HEK293 (cell line): ENCODE data around the gene CD8A.
A peak's percentile ranks its signal among the peaks of the same experiment; 100 is the strongest.

ENCODE experiments used
- CTCF ChIA-PET: fragments of 350-600 bp; formaldehyde crosslinking; extraction: SDS; loops from one replicate; lab custom pipeline; 2021; ENCODE audit warnings: antibody characterized with exemption; lab: Yijun Ruan, JAX
- POLR2A ChIA-PET: fragments of 300-600 bp; formaldehyde crosslinking; extraction: SDS; loops from one replicate; lab custom pipeline; 2020; ENCODE audit warnings: antibody characterized with exemption, inconsistent platforms; lab: Yijun Ruan, JAX
- H3K27ac ChIP-seq: fragments of 200-500 bp; sonication (Bioruptor generic); 2 replicates; pipeline ENCODE4 v1.5.1; 2014; ENCODE audit warnings: low read depth, low read length, control low read depth, inconsistent platforms; ENCODE audit errors: extremely low read depth
- H3K36me3 ChIP-seq, 2 experiments: fragments of 200-500 bp in 1 of 2; sonication (Bioruptor generic) in 1 of 2; 1 replicate in 1 of 2; 2 replicates in 1 of 2; pipeline ENCODE4 v1.5.1; 2014 to 2017; ENCODE audit warnings: inconsistent platforms in 2 of 2, low read length in 2 of 2; ENCODE audit not compliant: control insufficient read depth in 2 of 2, insufficient read depth in 1 of 2
- H3K4me1 ChIP-seq: fragments of 200-500 bp; sonication (Bioruptor generic); 2 replicates; pipeline ENCODE4 v1.5.1; 2014; ENCODE audit warnings: mild to moderate bottlenecking, low read length, inconsistent platforms; ENCODE audit not compliant: control insufficient read depth, insufficient read depth
- H3K4me3 ChIP-seq: 2 replicates; pipeline ENCODE4 v1.5.1; 2011; ENCODE audit warnings: low read depth, mild to moderate bottlenecking, control low read depth, low read length, moderate library complexity
- H3K9me3 ChIP-seq: fragments of 200-500 bp; sonication (Bioruptor generic); 2 replicates; pipeline ENCODE4 v1.5.1; 2014; ENCODE audit warnings: low read depth, low read length, inconsistent platforms; ENCODE audit not compliant: control insufficient read depth, insufficient read depth
- GLIS1 ChIP-seq: fragments of 450-650 bp; formaldehyde crosslinking; IDR thresholded peaks from 2 replicates; pipeline ENCODE4 v1.5.1; 2016; ENCODE audit warnings: missing biosample characterization, missing genetic modification characterization
- KLF10 ChIP-seq: fragments of 450-650 bp; IDR thresholded peaks from 2 replicates; pipeline ENCODE4 v1.5.1; 2018; ENCODE audit warnings: missing biosample characterization, mild to moderate bottlenecking, missing genetic modification characterization
- KLF7 ChIP-seq: fragments of 450-650 bp; formaldehyde crosslinking; IDR thresholded peaks from 2 replicates; pipeline ENCODE4 v1.5.1; 2016; ENCODE audit warnings: missing biosample characterization, missing genetic modification characterization, borderline replicate concordance
- KLF9 ChIP-seq: fragments of 450-650 bp; formaldehyde crosslinking; IDR thresholded peaks from 2 replicates; pipeline ENCODE4 v1.5.1; 2016; ENCODE audit warnings: missing biosample characterization, missing genetic modification characterization, low read depth
- RBAK ChIP-seq: fragments of 450-650 bp; formaldehyde crosslinking; IDR thresholded peaks from 2 replicates; pipeline ENCODE4 v1.5.1; 2016; ENCODE audit warnings: missing biosample characterization, missing genetic modification characterization
- ZBTB48 ChIP-seq: fragments of 450-650 bp; formaldehyde crosslinking; IDR thresholded peaks from 2 replicates; pipeline ENCODE4 v1.5.1; 2016; ENCODE audit warnings: missing biosample characterization, missing genetic modification characterization
- ZBTB8A ChIP-seq: fragments of 450-650 bp; formaldehyde crosslinking; IDR thresholded peaks from 2 replicates; pipeline ENCODE4 v1.5.1; 2016; ENCODE audit warnings: missing biosample characterization, missing genetic modification characterization
- ZEB2 ChIP-seq: fragments of 450-650 bp; formaldehyde crosslinking; IDR thresholded peaks from 2 replicates; pipeline ENCODE4 v1.5.1; 2016; ENCODE audit warnings: missing biosample characterization, missing genetic modification characterization
- ZNF112 ChIP-seq: fragments of 450-650 bp; formaldehyde crosslinking; IDR thresholded peaks from 2 replicates; pipeline ENCODE4 v1.5.0; 2017; ENCODE audit warnings: missing biosample characterization, missing genetic modification characterization
- ZNF140 ChIP-seq: fragments of 450-650 bp; formaldehyde crosslinking; IDR thresholded peaks from 2 replicates; pipeline ENCODE4 v1.5.1; 2016; ENCODE audit warnings: missing biosample characterization, missing genetic modification characterization
- ZNF175 ChIP-seq: fragments of 450-650 bp; formaldehyde crosslinking; IDR thresholded peaks from 2 replicates; pipeline ENCODE4 v1.5.1; 2016; ENCODE audit warnings: missing biosample characterization, missing genetic modification characterization
- ZNF221 ChIP-seq: fragments of 450-650 bp; formaldehyde crosslinking; IDR thresholded peaks from 2 replicates; pipeline ENCODE4 v1.5.1; 2017; ENCODE audit warnings: missing biosample characterization, missing genetic modification characterization, borderline replicate concordance
- ZNF248 ChIP-seq: fragments of 450-650 bp; formaldehyde crosslinking; IDR thresholded peaks from 2 replicates; pipeline ENCODE4 v1.5.1; 2017; ENCODE audit warnings: missing biosample characterization, missing genetic modification characterization
- ZNF274 ChIP-seq, 2 experiments: fragments of 200-500 bp in 1 of 2; fragments of 450-650 bp in 1 of 2; sonication (Bioruptor generic) in 1 of 2; formaldehyde crosslinking in 1 of 2; IDR thresholded peaks; 2 replicates each; pipeline versions ENCODE4 v1.5.1 to v1.6.1; 2014 to 2016; ENCODE audit warnings: borderline replicate concordance in 1 of 2, inconsistent platforms in 1 of 2, low read length in 1 of 2, missing biosample characterization in 1 of 2, missing genetic modification characterization in 1 of 2
- ZNF341 ChIP-seq: fragments of 450-650 bp; formaldehyde crosslinking; IDR thresholded peaks from 2 replicates; pipeline ENCODE4; 2016; ENCODE audit warnings: low read depth, missing biosample characterization, missing genetic modification characterization
- ZNF473 ChIP-seq: fragments of 450-650 bp; formaldehyde crosslinking; IDR thresholded peaks from 2 replicates; pipeline ENCODE4 v1.5.1; 2017; ENCODE audit warnings: missing biosample characterization, missing genetic modification characterization
- ZNF529 ChIP-seq: fragments of 450-650 bp; formaldehyde crosslinking; IDR thresholded peaks from 2 replicates; pipeline ENCODE4 v1.5.1; 2017; ENCODE audit warnings: missing genetic modification characterization, missing biosample characterization; ENCODE audit not compliant: insufficient replicate concordance
- ZNF530 ChIP-seq: fragments of 450-650 bp; formaldehyde crosslinking; IDR thresholded peaks from 2 replicates; pipeline ENCODE4 v1.5.1; 2016; ENCODE audit warnings: low read depth, missing biosample characterization, missing genetic modification characterization
- ZNF544 ChIP-seq: fragments of 450-650 bp; formaldehyde crosslinking; IDR thresholded peaks from 2 replicates; pipeline ENCODE4 v1.5.0; 2017; ENCODE audit warnings: missing biosample characterization, missing genetic modification characterization
- ZNF571 ChIP-seq: fragments of 450-650 bp; formaldehyde crosslinking; IDR thresholded peaks from 2 replicates; pipeline ENCODE4 v1.5.0; 2017; ENCODE audit warnings: missing biosample characterization, missing genetic modification characterization
- ZNF600 ChIP-seq: fragments of 450-650 bp; formaldehyde crosslinking; IDR thresholded peaks from 2 replicates; pipeline ENCODE4 v1.5.1; 2016; ENCODE audit warnings: missing biosample characterization, missing genetic modification characterization
- ZNF629 ChIP-seq: fragments of 450-650 bp; formaldehyde crosslinking; IDR thresholded peaks from 2 replicates; pipeline ENCODE4 v1.5.1; 2017; ENCODE audit warnings: missing biosample characterization, missing genetic modification characterization
- ZNF660 ChIP-seq: fragments of 450-650 bp; IDR thresholded peaks from 2 replicates; pipeline ENCODE4 v1.5.1; 2018; ENCODE audit warnings: missing biosample characterization, mild to moderate bottlenecking, missing genetic modification characterization
- ZNF843 ChIP-seq: fragments of 450-650 bp; formaldehyde crosslinking; IDR thresholded peaks from 2 replicates; pipeline ENCODE4 v1.5.1; 2016; ENCODE audit warnings: missing biosample characterization, missing genetic modification characterization
- ZXDB ChIP-seq: fragments of 450-650 bp; formaldehyde crosslinking; IDR thresholded peaks from 2 replicates; pipeline ENCODE4 v1.5.1; 2016; ENCODE audit warnings: missing biosample characterization, missing genetic modification characterization
- TF ChIP-seq, protein P1 (sequence below): fragments of 450-650 bp; formaldehyde crosslinking; IDR thresholded peaks from 2 replicates; pipeline ENCODE4 v1.5.1; 2016; ENCODE audit warnings: missing biosample characterization, missing genetic modification characterization
- TF ChIP-seq, protein P2 (sequence below): fragments of 450-650 bp; formaldehyde crosslinking; IDR thresholded peaks from 2 replicates; pipeline ENCODE4 v1.5.1; 2016; ENCODE audit warnings: missing biosample characterization, missing genetic modification characterization
- TF ChIP-seq, protein P3 (sequence below): fragments of 450-650 bp; formaldehyde crosslinking; IDR thresholded peaks from 2 replicates; pipeline ENCODE4 v1.5.1; 2016; ENCODE audit warnings: missing biosample characterization, missing genetic modification characterization
- TF ChIP-seq, protein P4 (sequence below): fragments of 450-650 bp; formaldehyde crosslinking; IDR thresholded peaks from 2 replicates; pipeline ENCODE4 v1.5.1; 2016; ENCODE audit warnings: missing biosample characterization, missing genetic modification characterization
- TF ChIP-seq, protein P5 (sequence below): fragments of 450-650 bp; formaldehyde crosslinking; IDR thresholded peaks from 2 replicates; pipeline ENCODE4 v1.5.1; 2016; ENCODE audit warnings: missing biosample characterization, missing genetic modification characterization

CD8A gene

DNA sequence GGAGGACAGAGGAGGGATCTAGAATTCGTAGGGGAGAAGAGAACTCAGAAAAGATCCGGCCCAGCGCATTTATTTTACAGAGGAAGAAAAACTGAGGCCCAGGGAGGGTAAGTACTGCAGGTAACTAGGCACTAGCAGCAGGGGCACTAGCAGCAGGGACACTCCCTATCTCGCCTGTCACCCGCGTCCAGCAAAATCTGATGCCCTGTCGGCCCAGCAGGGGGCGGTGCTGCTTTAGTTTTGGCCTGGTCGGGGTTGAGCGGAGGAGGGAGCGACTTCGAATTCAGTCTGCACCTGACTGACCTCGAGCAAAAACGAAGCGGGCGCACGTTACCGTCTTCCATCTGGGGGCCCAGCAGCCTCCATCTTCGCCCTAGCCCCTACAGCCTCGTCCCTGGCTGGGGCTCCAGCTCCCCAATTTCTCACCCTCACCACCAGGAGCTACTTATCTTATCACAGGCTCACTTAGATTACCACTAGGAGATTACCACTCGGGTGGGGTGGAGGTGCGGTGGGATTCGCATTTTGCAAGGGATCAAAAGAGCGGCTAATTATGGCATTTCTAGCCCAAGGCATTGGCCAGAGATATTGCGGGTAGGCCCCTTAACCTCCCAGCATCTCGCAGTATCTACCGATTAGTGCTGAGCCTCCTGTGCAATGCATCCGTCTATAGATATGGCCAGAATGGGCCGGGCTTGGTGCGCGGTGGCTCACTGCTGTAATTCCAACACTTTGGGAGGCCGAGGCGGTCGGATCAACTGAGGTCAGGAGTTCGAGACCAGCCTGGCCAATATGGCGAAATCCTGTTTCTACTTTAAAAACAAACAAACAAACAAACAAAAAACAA is 17.8 kb upstream of the CD8A start (continued):
- TF ChIP-seq, protein P1, sequence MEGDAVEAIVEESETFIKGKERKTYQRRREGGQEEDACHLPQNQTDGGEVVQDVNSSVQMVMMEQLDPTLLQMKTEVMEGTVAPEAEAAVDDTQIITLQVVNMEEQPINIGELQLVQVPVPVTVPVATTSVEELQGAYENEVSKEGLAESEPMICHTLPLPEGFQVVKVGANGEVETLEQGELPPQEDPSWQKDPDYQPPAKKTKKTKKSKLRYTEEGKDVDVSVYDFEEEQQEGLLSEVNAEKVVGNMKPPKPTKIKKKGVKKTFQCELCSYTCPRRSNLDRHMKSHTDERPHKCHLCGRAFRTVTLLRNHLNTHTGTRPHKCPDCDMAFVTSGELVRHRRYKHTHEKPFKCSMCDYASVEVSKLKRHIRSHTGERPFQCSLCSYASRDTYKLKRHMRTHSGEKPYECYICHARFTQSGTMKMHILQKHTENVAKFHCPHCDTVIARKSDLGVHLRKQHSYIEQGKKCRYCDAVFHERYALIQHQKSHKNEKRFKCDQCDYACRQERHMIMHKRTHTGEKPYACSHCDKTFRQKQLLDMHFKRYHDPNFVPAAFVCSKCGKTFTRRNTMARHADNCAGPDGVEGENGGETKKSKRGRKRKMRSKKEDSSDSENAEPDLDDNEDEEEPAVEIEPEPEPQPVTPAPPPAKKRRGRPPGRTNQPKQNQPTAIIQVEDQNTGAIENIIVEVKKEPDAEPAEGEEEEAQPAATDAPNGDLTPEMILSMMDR (tag by site-specific recombination), result peak; percentile 96
- TF ChIP-seq KLF10 (tag by site-specific recombination) (0 out of 2 replicates have a peak, but pooled peaks have one; percentile 12), ZNF600 (no peak), ZNF629 (tag by site-specific recombination) (0 out of 2 replicates have a peak, but pooled peaks have one; percentile 18), KLF9 (peak; percentile 12; the same call in 1 of the 2 replicates), ZNF140 (tag by site-specific recombination) (no peak), ZNF274 (IDR thresholded peaks at IDR 0.05; ENCODE audit: low read length) (no peak), ZNF274 (tag by site-specific recombination; IDR thresholded peaks at IDR 0.05; ENCODE audit: borderline replicate concordance) (no peak), ZNF544 (tag by site-specific recombination) (0 out of 2 replicates have a peak, but pooled peaks have one; percentile 60), ZXDB (tag by site-specific recombination) (peak; percentile 92), ZNF112 (tag by site-specific recombination) (no peak), ZNF843 (tag by site-specific recombination) (no peak), ZEB2 (tag by site-specific recombination) (0 out of 2 replicates have a peak, but pooled peaks have one; percentile 50), GLIS1 (tag by site-specific recombination) (no peak), ZBTB48 (peak; percentile 99), ZBTB8A (tag by site-specific recombination) (peak; percentile 78)
- TF ChIP-seq, protein P2, sequence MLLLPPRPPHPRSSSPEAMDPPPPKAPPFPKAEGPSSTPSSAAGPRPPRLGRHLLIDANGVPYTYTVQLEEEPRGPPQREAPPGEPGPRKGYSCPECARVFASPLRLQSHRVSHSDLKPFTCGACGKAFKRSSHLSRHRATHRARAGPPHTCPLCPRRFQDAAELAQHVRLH (tag by site-specific recombination), result no peak
- TF ChIP-seq, protein P3, sequence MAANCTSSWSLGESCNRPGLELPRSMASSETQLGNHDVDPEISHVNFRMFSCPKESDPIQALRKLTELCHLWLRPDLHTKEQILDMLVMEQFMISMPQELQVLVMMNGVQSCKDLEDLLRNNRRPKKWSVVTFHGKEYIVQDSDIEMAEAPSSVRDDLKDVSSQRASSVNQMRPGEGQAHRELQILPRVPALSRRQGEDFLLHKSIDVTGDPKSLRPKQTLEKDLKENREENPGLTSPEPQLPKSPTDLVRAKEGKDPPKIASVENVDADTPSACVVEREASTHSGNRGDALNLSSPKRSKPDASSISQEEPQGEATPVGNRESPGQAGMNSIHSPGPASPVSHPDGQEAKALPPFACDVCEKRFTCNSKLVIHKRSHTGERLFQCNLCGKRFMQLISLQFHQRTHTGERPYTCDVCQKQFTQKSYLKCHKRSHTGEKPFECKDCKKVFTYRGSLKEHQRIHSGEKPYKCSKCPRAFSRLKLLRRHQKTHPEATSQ (tag by site-specific recombination), result no peak

DNA sequence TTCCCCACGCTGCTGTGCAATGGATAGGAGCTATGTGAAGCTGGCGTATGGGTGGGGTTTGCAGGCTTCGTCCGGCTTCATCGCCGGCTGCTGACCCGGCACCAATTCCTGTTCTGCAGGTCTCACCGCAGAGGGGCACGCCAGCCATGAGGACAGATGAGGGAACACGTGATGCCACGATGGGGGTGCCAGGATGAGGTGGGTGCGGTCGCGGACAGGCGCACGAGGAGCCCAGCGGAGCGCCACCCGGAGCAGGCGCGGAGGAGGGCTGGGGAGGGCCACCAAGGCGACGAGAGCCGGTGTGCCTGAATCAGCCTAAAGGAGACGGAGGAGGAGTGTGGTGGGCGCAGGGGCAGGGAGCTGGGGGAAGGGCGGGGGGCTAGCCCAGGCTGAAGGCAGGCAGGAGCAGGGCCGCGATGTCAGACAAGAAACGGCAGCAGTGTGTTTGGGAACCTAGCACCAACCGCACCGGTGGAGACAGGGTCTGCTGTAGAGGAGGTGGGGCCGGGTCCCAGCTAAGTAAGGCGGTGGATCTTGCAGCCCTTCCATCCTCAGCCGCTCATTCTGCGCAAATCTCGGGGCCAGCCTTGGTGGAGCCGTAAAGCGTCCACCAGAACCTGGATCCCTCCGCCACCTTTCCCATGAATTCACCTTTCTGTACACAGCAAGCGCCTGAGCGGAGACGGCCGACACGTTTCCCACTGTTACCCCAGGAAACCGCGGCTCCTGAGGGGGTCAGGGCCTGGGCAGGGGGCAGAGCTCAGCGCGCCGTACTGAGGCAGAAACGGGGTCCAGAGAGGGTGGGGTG is 17.0 kb upstream of the CD8A start:
- H3K9me3 ChIP-seq, result no peaks in the 10 kb centered on the region
- no peaks in the 10 kb centered on the region; a peak in 1 of 3 replicates for H3K36me3 ChIP-seq
- peaks cover 4% of the 10 kb centered on the region; the same call in 1 of the 2 replicates for H3K4me1 ChIP-seq
- peak overlapping the region; percentile 80 for H3K27ac ChIP-seq
- peak overlapping the region; percentile 46 for H3K4me3 ChIP-seq
- ChIA-PET POLR2A (interaction anchor here (0.6 to 1.4 kb wide), 2 partner anchors 15 to 367 kb away, joined by 3 read pairs; partner anchors contain the start of gene KDM3A), CTCF (interaction anchor here (0.6 to 1.4 kb wide), 6 partner anchors 43 to 1554 kb away, joined by 4 to 7 read pairs (median 4); no protein-coding TSS in a partner anchor)
- TF ChIP-seq, protein P4, sequence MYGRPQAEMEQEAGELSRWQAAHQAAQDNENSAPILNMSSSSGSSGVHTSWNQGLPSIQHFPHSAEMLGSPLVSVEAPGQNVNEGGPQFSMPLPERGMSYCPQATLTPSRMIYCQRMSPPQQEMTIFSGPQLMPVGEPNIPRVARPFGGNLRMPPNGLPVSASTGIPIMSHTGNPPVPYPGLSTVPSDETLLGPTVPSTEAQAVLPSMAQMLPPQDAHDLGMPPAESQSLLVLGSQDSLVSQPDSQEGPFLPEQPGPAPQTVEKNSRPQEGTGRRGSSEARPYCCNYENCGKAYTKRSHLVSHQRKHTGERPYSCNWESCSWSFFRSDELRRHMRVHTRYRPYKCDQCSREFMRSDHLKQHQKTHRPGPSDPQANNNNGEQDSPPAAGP (tag by site-specific recombination), result peak; percentile 12; the same call in 1 of the 2 replicates
- TF ChIP-seq ZNF660 (tag by site-specific recombination), result no peak
- TF ChIP-seq ZNF175 (tag by site-specific recombination), result no peak
- peak; percentile 47; the same call in 1 of the 2 replicates for TF ChIP-seq ZNF341 (tag by site-specific recombination)
- no peak for TF ChIP-seq ZNF571 (tag by site-specific recombination)
- no peak for TF ChIP-seq ZNF530 (tag by site-specific recombination)
- TF ChIP-seq ZNF529, result no peak
- TF ChIP-seq ZNF473 (tag by site-specific recombination), result no peak
- 0 out of 2 replicates have a peak, but pooled peaks have one; percentile 58 for TF ChIP-seq KLF7
- no peak for TF ChIP-seq RBAK (tag by site-specific recombination)
- TF ChIP-seq, protein P5, sequence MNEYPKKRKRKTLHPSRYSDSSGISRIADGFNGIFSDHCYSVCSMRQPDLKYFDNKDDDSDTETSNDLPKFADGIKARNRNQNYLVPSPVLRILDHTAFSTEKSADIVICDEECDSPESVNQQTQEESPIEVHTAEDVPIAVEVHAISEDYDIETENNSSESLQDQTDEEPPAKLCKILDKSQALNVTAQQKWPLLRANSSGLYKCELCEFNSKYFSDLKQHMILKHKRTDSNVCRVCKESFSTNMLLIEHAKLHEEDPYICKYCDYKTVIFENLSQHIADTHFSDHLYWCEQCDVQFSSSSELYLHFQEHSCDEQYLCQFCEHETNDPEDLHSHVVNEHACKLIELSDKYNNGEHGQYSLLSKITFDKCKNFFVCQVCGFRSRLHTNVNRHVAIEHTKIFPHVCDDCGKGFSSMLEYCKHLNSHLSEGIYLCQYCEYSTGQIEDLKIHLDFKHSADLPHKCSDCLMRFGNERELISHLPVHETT (tag by site-specific recombination), result no peak
- TF ChIP-seq ZNF221 (tag by site-specific recombination), result no peak
- no peak for TF ChIP-seq ZBTB48
- TF ChIP-seq ZNF248 (tag by site-specific recombination), result no peak
